HG03460 (cell line): Measurements from ENCODE around the gene ZNF536.

Experiments used
- ATAC-seq: cut with Tn5 transposase; IDR thresholded peaks from one replicate; pipeline ENCODE4 v1.9.1; 2021; ENCODE audit not compliant: unreplicated experiment

Gene ZNF536

GRCh38 chr19:30596268-30596667 lies 224.1 kb downstream of the ZNF536 start:
- ATAC-seq = no peak

- no peak for ATAC-seq
Measured at GRCh38 chr19:30596813-30597399, 224.7 kb downstream of the ZNF536 start.

GRCh38 chr19:30598688-30599087 lies 226.5 kb downstream of the ZNF536 start:
- no peak for ATAC-seq

GRCh38 chr19:30602661-30603350 lies 230.6 kb downstream of the ZNF536 start:
- ATAC-seq = no peak

- ATAC-seq = no peak
Measured at GRCh38 chr19:30604657-30605056, 232.5 kb downstream of the ZNF536 start.

- no peak for ATAC-seq
Measured at GRCh38 chr19:30605333-30605732, 233.1 kb downstream of the ZNF536 start.

GRCh38 chr19:30606114-30607050 lies 234.2 kb downstream of the ZNF536 start:
- ATAC-seq = no peak
